ENCODE results near the gene SRP9.
"Not testable (repeated sequence)": the region's sequence is repeated elsewhere in the genome, so short reads cannot be mapped to it uniquely, and the experiment has no call there.

The SRP9 gene

DNA sequence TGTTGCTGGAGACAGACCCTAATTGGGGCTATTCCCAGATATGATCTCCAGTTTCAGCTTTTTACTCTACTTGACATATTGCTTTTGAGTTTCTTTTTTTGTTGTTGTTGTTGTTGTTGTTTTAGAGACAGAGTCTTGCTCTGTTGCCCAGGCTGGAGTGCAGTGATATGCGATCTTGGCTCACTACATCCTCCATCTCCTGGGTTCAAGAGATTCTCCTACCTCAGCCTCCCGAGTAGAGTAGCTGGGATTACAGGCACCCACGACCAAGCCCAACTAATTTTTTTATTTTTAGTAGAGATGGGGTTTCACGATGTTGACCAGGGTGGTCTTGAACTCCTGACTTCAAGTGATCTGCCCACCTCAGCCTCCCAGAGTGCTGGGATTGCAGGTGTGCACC is 1.3 kb upstream of the SRP9 start:
- DNase-seq (ENCODE audit: low read depth): no peak

DNA sequence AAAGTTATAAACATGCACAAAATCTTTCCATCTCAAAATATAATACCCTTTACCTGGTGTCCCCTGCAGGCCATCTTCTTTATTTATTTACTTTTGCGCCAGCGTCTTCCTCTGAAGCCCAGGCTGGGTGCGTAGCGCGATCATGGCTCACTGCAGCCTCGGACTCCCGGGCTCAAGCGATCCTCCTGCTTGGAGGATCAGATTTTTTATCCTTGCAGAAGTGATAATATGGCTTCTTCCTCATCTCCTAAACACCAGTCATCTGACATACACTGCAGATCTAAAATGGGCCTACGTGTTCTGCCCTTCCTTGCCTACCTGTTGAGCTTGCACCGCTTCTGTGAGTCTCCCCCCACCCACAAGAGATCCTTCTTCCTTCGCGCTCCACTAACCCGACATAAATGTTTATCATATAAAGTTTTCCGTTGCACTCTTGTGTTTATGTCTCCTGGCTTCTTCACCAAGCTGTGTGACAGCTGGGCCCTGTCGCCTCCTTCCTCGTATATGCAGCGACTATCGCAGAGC is 506 bp upstream of the SRP9 start:
- no peak for DNase-seq (ENCODE audit: low read depth)

DNA sequence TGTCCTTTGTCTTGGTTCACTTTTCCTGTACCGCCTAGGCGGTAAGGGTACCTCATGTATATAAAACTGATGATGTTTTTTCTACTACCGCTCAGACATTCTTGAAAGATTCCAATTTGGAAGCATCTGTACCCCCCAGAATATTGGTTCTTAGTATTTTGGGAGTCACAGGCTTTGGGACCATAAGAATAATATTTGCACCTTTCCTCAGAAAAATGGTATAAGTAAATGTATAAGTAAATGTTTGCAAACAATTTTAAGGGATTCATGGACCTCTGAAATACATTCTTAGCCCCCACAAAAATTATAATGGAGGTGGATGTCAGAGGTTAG is 677 bp downstream of the SRP9 start:
- no peak for DNase-seq (ENCODE audit: low read depth)

DNA sequence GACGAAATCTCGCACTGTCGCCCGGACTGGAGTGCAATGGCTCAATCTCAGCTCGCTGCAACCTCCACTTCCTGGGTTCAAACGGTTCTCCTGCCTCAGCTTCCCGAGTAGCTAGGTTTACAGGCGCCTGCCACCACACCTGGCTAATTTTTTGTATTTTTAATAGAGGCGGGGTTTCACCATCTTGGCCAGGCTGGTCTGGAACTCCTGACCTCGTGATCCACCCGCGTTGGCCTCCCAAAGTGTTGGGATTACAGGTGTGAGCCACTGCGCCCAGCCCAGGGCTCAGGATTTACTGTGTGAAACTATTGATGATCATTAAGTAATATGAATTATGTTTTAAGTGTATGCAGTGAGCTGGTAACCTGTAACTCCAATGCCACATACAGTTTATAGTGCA is 1.5 kb downstream of the SRP9 start:
- DNase-seq (ENCODE audit: low read depth): not testable (repeated sequence)

DNA sequence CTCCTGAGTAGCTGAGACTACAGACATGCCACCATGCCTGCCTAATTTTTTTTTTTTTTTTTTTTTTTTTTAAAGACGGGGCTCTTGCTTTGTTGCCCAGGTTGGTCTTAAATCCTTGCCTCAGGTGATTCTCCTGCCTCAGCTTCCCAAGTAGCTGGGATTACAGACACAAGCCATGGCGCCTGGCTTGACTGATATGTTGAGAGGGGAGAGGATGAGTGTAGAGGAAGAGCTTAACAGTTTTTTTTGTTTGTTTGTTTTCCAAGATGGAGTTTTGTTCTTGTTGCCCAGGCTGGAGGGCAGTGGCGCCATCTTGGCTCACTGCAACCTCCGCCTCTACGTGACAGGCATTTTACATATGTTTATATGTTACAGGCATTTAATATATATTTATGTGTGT is 2.5 kb downstream of the SRP9 start:
- DNase-seq (ENCODE audit: low read depth): no peak

DNA sequence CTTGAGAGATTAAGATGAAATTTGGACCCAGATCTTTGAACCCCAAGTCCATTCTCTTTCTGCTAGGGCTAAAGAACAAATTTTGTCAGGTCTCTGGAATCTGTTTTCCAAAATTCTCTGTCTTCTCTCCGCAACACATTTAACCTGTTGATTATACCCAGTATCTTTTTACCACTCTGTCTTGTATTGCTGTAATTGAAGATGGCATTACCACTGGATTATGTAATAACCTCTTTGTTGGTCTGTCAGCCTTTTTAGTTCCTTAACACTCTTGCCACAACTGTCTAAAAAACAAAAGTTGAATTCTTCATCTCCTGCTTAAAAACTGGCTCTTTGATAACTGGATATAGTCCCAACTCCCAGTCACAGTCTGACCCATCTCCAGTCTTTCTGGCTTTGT is 3.0 kb downstream of the SRP9 start:
- no peak for DNase-seq (ENCODE audit: low read depth)

DNA sequence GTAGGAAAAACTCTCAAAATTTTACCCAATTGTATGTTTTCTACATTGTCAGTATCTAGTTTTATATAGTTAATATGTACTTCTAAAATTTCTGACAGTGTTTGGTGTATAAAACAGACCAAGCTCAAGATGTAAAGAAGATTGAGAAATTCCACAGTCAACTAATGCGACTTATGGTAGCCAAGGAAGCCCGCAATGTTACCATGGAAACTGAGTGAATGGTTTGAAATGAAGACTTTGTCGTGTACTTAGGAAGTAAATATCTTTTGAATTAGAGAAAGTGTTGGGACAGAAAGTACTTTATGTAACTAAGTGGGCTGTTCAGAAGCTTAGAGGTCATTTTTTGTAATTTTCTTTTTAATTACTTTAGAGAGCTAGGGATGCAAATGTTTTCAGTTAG is 11.5 kb downstream of the SRP9 start:
- not testable (repeated sequence) for DNase-seq (ENCODE audit: low read depth)

DNA sequence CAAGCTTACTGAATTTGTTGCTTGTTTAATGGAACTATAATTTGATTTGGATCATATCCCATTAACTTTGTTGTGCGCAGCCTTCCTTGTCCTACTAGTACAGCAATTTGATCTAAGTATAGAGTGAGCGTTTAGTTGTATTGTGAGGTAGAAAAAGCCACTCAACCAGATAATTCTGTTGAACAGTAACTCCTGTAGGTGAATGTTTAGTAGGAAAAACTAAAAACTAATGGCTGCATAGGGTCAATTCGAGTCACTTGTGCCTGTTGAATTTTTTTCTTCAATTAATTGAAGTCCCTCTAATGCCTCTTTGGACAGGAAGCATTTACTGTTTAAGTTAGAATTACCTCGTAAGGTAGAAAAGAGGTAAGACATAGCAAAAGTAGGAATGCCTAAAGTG is 17.3 kb downstream of the SRP9 start:
- DNase-seq (ENCODE audit: low read depth): no peak

DNA sequence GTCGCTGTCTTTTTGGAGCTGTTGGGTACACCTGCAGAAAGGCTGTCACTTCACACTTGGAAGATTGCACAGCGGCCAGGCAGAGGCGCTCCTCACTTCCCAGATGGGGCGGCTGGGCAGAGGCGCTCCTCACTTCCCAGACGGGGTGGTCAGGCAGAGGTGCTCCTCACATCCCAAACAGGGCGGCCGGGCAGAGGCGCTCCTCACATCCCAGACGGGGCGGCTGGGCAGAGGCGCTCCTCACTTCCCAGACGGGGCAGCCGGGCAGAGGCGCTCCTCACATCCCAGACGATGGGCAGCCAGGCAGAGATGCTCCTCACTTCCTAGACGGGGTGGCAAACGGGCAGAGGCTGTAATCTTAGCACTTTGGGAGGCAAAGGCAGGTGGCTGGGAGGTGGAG is 18.5 kb downstream of the SRP9 start:
- DNase-seq (ENCODE audit: low read depth): not testable (repeated sequence)

DNA sequence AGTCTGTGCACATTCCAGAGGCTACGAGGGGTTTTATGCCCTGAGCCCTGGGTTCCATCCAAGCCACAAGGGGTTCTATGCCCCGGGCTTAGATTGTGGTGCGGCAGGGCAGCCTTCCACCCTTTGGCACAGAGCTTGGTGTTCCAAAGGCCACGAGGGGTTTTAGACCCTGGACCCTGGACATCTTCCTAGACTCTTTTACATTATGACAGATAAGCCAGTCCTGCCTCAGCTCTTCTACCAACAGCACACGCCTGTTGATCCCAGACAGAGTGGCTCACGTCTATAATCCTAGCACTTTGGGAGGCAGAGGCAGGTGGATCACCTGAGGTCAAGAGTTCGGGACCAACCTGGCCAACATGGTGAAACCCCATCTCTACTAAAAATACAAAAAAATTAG is 23.5 kb downstream of the SRP9 start:
- DNase-seq (ENCODE audit: low read depth): not testable (repeated sequence)

DNA sequence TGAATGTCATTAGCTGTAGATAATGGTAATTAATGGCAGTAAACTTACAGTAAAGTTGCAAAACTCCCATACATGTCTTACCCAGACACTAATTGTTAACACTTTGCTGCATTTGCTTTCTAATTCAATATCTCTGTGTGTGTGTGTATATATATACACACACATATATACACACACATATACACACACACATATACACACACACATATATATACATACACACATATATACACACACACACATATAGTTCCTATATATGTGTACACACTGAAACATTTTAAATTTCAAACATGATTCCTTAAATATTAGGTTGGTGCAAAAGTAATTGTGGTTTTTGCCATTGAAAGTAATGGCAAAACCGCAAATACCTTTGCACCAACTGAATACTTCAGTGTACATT is 28.6 kb downstream of the SRP9 start:
- no peak for DNase-seq (ENCODE audit: low read depth)

DNA sequence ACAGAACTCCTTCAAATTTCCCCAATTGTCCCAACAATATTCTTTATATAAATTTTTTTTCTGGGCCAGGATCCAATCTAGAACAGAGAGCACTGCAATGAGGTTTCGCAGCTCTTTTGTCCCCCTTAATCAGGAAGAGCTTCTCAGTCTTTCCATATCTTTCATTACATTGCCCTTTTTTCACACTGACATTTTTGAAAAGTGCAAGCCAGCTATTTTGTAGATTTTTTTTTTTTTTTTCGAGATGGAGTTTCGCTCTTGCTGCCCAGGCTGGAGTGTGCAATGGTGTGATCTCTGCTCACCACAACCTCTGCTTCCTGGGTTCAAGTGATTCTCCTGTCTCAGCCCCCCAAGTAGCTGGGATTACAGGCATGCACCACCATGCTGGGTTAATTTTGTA is 29.1 kb downstream of the SRP9 start:
- DNase-seq (ENCODE audit: low read depth): not testable (repeated sequence)

DNA sequence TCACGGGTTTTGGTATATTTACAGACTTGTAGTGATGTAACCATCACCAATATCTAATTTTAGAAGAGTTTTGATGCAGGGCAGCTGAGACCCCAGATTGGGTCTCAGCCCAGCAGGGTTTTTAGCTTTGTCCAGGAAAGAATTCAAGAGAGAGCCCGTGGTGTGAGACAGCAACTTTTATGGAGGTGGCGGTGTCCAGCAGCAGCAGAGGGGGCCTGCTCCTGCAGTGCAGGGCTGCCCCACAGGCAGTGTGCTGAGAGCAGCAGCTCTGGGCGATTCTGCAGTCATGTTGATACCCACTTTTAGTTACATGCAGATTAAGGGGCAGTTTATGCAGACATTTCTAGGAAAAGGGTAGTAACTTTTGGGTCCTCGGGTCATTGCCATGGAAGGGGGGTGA is 30.5 kb downstream of the SRP9 start:
- no peak for DNase-seq (ENCODE audit: low read depth)

DNA sequence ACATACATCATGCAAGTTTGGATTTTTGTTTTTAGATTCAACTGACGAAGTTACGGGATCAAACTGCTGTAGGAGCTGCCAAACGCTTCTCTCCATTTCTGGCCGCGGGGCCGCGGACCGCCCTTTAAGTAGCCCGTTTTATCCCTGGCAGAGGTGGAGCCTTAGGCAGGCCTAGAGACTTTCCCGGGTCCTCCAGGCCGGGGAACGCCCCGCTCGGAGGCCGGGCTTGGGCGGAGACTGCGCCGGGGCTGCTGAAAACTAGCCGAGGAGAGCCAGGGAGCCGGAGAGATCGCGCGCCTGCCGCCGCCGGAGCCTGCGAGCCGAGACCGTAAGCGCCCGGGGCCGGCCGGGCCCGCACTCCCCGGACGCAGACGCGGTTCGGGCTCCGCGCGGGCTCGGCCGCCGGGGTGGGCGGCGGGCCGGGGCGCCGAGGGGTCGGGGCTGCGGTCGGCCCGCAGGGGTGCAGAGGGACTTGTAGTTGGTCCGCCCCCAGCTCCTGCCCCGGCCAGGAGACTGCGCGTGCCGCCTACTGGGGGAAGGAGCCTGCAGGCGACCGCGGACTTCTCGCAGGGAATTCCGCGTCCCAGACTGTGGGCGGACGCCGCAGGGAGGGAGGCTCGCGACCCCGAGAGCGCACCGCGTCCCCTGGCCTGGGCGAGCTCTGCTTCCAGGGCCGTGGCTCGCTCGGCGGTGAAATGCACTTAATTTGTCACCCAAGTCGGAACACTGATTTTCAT is 32.4 kb downstream of the SRP9 start, which contains the start of gene EPHX1:
EPHX1 (plus strand) TSS at position 283 of the 737 bp plus-strand sequence. CDS start 18,606 bp downstream, outside the sequence.
- DNase-seq (ENCODE audit: low read depth): peak; percentile 41

DNA sequence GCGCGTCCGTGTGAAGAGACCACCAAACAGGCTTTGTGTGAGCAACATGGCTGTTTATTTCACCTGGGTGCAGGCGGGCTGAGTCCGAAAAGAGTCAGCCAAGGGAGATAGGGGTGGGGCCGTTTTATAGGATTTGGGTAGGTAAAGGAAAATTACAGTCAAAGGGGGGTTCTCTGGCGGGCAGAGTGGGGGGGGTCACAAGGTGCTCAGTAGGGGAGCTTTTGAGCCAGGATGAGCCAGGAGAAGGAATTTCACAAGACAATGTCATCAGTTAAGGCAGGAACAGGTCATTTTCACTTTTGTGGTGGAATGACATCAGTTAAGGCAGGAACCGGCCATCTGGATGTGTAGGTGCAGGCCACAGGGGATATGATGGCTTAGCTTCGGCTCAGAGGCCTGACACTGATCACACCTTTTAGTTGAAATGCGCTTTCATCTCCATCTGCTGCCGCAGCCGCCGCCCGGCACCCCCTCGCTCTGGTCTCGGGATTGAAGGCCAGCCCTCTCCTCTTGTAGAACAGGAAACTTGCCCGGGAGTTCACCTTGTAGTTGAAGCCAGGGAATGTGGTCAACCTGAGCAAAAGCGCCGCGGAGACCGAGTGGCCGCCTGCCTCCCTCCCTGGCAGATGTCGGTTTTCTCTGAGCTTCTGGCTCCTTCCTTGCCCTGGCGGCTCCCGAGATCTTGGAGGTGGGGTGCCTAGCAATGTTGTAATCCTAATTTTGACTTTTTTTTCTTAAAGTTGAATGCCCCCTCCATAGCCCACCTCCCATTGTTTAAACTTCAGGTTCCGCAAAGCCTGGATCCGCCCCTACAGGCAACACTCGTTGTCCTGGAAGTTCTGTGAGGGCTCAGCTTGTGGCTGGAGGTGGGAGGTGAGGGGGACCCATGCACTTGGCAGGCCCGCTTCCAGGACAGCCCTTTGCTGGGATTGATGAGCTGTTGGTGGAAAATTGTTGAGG is 33.2 kb downstream of the SRP9 start:
- DNase-seq (ENCODE audit: low read depth): not testable (repeated sequence)

DNA sequence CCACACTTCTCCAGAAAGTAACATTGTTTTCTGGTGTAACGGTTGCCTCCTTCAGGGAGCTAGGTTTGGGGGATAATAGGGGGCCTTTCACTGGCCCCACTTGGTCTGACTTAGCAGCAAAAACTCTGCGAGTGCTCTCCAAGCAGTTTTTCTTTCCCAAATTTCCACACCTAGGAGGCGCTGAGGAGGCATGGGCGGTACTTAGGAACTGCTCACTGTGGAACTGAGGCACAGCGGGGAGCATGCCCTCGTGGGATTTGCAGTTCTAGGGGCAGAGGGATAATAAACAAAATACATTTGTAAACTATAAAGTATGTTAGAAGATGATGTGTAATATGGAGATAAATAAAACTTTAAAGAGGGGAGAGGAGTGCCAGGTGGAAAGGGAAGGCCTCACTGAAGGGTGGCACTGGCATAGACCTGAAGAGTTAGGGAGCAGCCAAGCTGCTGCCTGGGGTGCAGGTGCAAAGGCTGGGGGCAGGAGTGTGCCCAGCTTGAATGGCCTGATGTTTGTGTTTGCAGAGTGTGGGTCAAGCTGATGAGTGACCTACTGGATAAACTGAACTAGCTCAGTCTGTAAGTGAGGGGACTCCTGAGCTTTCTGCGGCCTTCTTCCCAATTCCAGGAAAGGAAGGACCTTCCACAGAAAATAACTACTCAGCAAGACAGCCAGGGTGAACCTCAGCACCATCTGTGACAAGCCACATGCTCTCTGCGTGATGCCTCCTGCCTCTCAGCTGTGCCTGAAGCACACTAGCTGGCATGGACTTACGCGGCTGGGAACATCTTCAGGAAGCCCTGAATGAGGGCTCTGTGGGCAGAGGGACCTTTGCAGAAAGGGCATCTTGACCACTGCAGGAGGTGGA is 34.2 kb downstream of the SRP9 start:
- no peak for DNase-seq (ENCODE audit: low read depth)

DNA sequence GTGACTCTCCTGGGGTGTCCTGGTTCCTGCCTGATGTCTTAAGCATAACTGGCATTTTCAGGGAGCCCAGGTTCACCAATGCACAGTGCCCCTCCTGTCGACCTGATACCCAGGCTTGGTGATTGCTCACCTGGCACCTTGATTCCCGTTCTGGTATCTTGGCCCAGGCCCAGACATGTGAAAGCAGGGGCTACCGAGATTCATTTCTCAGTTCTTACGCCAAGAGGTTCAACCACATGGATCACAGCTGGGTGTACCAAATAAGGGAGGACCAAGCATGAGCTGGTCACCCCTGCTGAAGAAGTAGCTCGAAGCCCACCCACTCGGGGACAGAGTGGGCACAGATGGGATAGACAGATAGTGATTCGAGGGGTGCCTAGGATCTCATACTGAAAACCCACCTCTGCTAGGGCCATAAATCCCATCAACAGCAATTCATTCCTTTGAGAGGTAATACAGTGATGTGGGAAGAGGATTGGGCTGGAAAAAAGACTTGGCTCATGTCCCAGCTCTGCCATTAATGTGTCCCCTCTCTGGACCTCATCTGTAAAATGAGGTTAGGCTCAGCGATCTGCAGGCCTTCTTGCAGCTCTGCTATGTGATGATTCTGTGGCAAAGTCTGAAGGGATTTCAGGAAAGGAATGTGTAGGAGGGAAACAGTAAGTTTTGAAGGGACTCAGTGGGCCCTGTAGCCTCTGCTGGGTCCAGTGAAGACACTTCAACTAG is 35.0 kb downstream of the SRP9 start:
- DNase-seq (ENCODE audit: low read depth): no peak

DNA sequence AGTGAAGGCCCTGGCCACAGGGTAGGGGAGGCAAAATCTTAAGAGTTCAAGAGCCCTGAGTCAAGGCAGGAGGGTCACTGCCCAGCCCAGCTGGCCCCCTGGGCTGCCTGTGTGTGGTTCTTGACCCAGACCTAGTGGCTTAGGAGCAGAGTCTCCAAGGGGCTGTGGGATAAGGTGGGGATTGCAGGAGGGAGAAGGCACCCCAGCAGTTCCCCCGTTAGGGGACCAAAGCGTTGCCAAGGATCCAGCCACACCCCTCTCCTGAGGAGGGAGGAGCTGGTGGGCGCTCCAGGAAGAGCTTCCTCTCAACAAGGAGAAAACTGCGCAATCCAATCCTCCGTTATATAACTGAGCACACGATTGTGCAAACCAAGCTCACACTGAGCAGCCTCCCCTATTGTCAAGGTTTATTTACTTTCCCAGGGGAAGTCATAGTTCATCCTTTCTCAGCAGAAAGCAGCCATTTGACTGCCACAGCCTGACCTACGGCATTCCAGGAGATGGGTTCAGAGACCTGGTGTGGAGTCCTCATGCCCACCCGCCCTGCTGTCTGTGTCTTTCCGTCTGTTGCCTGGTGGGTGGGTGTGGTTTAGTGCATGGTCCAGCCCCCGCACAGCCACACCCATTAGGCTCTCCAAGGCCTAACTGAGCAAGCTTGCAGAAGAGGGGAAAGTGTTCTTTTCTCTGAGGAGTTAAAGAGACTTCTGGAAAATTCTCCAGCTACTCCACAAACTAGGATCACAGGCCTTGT is 35.8 kb downstream of the SRP9 start:
- DNase-seq (ENCODE audit: low read depth): no peak

DNA sequence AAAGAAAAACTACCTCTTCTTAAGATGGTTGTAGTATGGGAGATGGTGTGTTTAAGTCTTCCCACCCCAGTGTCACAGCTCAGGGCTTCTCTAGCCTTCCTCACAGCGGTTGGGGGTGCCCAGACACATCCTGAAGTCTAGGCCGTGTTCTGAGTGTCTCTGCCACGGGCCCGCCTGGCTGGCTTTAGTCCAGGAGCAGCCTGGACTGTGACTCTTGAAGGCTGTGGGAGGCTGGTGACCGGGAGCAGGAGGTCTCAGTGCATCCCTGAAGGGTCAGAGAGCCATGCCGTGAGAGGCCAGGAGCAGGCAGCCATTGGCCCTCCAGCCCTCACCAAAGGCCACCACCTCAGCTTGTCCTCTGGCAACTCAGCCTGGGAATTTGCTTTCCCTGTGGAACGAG is 36.8 kb downstream of the SRP9 start:
- DNase-seq (ENCODE audit: low read depth): no peak

DNA sequence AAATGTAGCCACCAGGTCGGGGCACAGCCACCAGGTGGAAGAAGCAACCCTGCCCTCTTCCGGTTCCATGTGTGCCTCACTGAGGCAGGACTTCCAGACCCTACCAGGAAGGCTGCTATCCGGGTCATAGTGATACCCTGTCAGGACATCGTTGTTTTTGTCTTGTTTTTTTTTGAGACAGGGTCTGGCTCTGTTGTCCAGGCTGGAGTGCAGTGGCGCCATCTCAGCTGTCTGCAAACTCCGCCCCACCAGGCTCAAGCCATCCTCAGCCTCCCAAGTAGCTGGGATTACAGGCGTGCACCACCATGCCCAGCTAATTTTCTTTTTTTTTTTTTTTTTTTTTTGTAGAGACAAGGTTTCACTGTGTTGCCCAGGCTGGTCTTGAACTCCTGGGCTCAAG is 37.5 kb downstream of the SRP9 start:
- DNase-seq (ENCODE audit: low read depth): not testable (repeated sequence)

Data from activated gamma-delta T cell treated with anti-CD3 and anti-CD28 coated beads, Interleukin-2, amount 50 U/mL, for 16 hours (primary cell).